Measurements from ENCODE around the gene PUS3. TPM values are rescaled to one million over a fixed set of nuclear protein-coding genes. Genes with fewer than 3 reads are reported as not detected.

Gene PUS3
- total RNA-seq, 4 donors from 2014 or later = 7.1 to 20.2 (median 8.5) TPM

DNA sequence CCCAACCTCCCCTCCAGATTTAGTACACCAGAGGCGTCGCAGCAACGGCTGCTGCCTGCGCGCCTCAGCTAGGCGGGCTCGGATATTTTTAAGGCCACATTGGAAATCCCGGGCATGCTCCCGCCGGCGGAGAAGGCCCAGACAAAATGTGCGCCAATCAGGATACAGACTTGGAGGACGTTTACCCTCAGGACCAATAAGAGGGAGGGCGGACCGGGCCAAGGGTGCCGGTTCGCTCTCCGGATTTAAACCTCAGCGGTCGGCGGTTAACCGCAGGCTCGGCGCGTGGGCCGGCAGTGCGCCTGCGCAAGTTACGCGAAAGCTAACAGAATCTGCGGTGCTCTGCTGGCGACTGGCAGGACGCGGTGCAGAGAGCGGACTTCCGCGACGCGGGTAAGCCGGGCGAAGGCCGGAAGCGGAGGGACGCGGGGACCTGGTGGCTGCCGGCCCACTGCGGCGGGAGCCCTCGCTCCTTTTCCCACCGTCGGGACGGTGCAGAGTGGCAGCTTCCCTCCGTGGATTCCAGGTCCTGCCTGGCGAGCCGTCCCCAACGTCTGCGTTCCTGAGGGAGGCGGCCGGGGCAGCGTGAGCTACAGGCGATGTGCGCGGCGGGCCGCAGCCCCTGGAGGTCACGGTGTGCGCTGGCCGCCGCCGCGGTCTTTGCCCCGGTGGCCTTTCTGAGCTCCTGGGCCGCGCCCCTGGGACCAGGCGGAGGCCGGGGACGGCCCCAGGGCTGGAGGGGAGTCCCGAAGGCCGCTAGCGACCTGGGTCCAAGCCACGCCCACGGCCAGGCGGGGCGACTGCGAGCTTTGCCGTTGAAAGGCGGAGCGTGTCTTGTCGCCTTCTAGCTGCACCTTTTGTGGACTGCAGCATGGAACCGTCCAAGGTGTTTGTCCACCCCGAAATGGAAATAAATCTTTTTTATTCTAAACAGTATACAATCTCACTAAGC, 15.4 kb downstream of the PUS3 start, which contains the start of gene HYLS1:
HYLS1 (plus strand) TSS at position 296 of the 952 bp plus-strand sequence. CDS start 11,701 bp downstream, outside the sequence.
- H3K4me1 ChIP-seq = peaks cover 3 to 33% (median 25%) of the 10 kb centered on the region in 4 donors
- peak; percentile 98 for DNase-seq (ENCODE audit: extremely low spot score)
- 0% methylated on average over 15 of the region's 91 CpGs for WGBS
- intact Hi-C loops (cut with DNase I) = no loop called here
- H3K4me3 ChIP-seq = peak within 1 kb of the TSS; percentile 66 to 87 (median 76)
- no peaks in the 10 kb centered on the region for H3K9me3 ChIP-seq
- peak within 1 kb of the TSS; percentile 93 to 97 (median 96) for H3K27ac ChIP-seq (replicated peaks in 1 of 4)
- TF ChIP-seq POLR2A (IDR thresholded peaks at IDR 0.05; ENCODE audit: low read depth) = no peak
- TF ChIP-seq, protein P1, sequence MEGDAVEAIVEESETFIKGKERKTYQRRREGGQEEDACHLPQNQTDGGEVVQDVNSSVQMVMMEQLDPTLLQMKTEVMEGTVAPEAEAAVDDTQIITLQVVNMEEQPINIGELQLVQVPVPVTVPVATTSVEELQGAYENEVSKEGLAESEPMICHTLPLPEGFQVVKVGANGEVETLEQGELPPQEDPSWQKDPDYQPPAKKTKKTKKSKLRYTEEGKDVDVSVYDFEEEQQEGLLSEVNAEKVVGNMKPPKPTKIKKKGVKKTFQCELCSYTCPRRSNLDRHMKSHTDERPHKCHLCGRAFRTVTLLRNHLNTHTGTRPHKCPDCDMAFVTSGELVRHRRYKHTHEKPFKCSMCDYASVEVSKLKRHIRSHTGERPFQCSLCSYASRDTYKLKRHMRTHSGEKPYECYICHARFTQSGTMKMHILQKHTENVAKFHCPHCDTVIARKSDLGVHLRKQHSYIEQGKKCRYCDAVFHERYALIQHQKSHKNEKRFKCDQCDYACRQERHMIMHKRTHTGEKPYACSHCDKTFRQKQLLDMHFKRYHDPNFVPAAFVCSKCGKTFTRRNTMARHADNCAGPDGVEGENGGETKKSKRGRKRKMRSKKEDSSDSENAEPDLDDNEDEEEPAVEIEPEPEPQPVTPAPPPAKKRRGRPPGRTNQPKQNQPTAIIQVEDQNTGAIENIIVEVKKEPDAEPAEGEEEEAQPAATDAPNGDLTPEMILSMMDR (IDR thresholded peaks at IDR 0.05) = peak; percentile 43 to 48 (median 48)
- TF ChIP-seq POLR2AphosphoS5 (IDR thresholded peaks at IDR 0.05) = peak; percentile 93 to 94
- H3K36me3 ChIP-seq = peaks cover 0 to 11% (median 3%) of the 10 kb centered on the region in 4 donors
- no peaks in the 10 kb centered on the region for H3K27me3 ChIP-seq

DNA sequence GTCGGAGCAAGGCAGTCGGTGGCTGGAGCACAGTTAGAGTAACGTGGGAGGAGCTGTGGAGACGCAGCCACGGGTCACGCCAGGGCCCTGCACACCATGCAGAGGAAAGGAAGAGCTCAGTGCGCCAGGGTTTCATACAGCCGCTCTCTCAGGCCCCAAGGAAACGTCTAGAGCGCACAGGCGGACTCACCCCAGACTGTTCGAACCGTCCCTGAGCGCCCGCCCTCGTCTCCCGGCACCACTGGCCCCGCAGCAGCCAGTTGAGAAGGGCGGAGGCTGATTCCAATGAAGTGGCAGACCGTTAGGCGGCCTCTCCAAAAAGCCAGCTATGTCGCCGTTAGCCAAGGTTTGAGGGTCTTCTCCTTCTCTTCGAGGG, 16.0 kb downstream of the PUS3 start:
- no peak for DNase-seq (ENCODE audit: extremely low spot score)
- H3K4me3 ChIP-seq = peak overlapping the region; percentile 66 to 87 (median 76)
- peak overlapping the region; percentile 93 to 97 (median 96) for H3K27ac ChIP-seq (replicated peaks in 1 of 4)
- no peaks in the 10 kb centered on the region for H3K27me3 ChIP-seq
- TF ChIP-seq POLR2A (IDR thresholded peaks at IDR 0.05; ENCODE audit: low read depth) (no peak), EP300 (IDR thresholded peaks at IDR 0.05) (no peak), POLR2AphosphoS5 (IDR thresholded peaks at IDR 0.05) (no peak)
- TF ChIP-seq, protein P1 (IDR thresholded peaks at IDR 0.05) = no peak
- peaks cover 3 to 33% (median 25%) of the 10 kb centered on the region in 4 donors for H3K4me1 ChIP-seq
- H3K36me3 ChIP-seq = peaks cover 0 to 5% (median 0%) of the 10 kb centered on the region in 4 donors
- no peaks in the 10 kb centered on the region for H3K9me3 ChIP-seq
- intact Hi-C loops (cut with DNase I) = no loop called here
- 18% methylated on average over 8 of the region's 24 CpGs for WGBS

DNA sequence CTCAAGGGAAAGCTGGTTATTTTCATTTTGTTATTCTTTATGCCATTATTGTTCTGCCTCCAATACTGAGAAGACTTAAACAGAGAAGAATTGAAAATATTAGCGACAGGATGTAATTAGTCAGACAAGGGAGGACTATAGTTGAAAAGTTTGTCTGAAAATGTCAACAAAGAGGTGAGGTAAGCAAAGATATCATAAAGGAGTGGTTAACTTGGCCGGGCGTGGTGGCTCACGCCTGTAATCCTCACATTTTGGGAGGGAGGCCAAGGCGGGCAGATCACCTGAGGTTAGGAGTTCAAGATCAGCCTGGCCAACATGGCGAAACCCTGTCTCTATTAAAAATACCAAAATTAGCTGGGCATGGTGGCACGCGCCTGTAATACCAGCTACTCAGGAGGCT, 19.6 kb downstream of the PUS3 start:
- Histone ChIP-seq H3K4me1 (peaks cover 2 to 15% (median 14%) of the 10 kb centered on the region in 4 donors), H3K27me3 (no peaks in the 10 kb centered on the region), H3K9me3 (no peaks in the 10 kb centered on the region), H3K36me3 (no peaks in the 10 kb centered on the region), H3K27ac (replicated peaks in 1 of 4) (no peak overlapping the region), H3K4me3 (no peak overlapping the region)
- 82% methylated on average over 8 of the region's 8 CpGs for WGBS
- no peak for DNase-seq (ENCODE audit: extremely low spot score)
- TF ChIP-seq POLR2AphosphoS5 (IDR thresholded peaks at IDR 0.05) (no peak), EP300 (IDR thresholded peaks at IDR 0.05) (no peak), POLR2A (IDR thresholded peaks at IDR 0.05; ENCODE audit: low read depth) (no peak)
- TF ChIP-seq, protein P1 (IDR thresholded peaks at IDR 0.05) = no peak
- intact Hi-C loops (cut with DNase I) = no loop called here

DNA sequence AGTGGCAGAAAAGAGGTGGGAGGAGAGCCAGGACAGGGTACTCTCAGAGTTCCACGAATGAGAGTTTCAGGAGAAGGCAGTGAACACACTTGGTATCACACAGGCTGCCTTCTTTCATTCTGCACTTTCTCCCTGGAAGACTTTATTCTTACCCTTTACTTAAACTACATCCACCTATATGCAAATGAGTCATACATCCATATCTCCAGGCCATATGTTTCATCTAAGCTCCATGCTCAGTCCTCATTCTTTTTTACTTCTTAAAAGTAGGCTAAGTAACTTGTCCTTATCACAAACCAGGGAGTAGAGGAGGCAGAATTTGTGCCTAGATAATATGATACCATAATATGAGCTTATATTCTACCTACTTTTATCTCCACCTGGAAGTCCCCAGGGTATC, 21.7 kb downstream of the PUS3 start:
- intact Hi-C loops (cut with DNase I) = no loop called here
- Histone ChIP-seq H3K4me1 (peaks cover 0 to 3% (median 2%) of the 10 kb centered on the region in 4 donors), H3K9me3 (no peaks in the 10 kb centered on the region), H3K27me3 (no peaks in the 10 kb centered on the region), H3K36me3 (no peaks in the 10 kb centered on the region), H3K27ac (replicated peaks in 1 of 4) (no peak overlapping the region), H3K4me3 (no peak overlapping the region)
- TF ChIP-seq EP300 (IDR thresholded peaks at IDR 0.05) (no peak), POLR2A (IDR thresholded peaks at IDR 0.05; ENCODE audit: low read depth) (no peak), POLR2AphosphoS5 (IDR thresholded peaks at IDR 0.05) (no peak)
- TF ChIP-seq, protein P1 (IDR thresholded peaks at IDR 0.05) = no peak
- WGBS = 73% methylated on average over 1 of the region's 1 CpG
- DNase-seq (ENCODE audit: extremely low spot score) = no peak

Data from esophagus muscularis mucosa (tissue), 4 donors.